NB4 (cell line): ENCODE measurements around the gene LRRC4C.

Experiments used
- DNase-seq: peaks from one replicate; pipeline ENCODE4 v3.0.0; 2010; ENCODE audit warnings: low read depth
- H3K4me3 ChIP-seq: one replicate; pipeline ENCODE4 v1.5.1; 2011; ENCODE audit warnings: mild to moderate bottlenecking, low read depth, low read length, moderate library complexity
- CTCF ChIP-seq: IDR thresholded peaks from one replicate; pipeline ENCODE4 v1.5.1; 2012; ENCODE audit warnings: low read depth, low read length
- MYC ChIP-seq: IDR thresholded peaks from 2 replicates; pipeline ENCODE4 v1.6.1; 2011; ENCODE audit warnings: low read depth, low read length
- POLR2A ChIP-seq: IDR thresholded peaks from 2 replicates; pipeline ENCODE4 v1.6.1; 2011; ENCODE audit warnings: mild to moderate bottlenecking; ENCODE audit not compliant: insufficient read length; ENCODE audit errors: extremely low read depth
- TF ChIP-seq, protein P1 (sequence below): IDR thresholded peaks from 2 replicates; pipeline ENCODE4 v1.6.1; 2011; ENCODE audit warnings: low read depth, low read length

Gene LRRC4C

GRCh38 chr11:41414771-41415440, 44.5 kb downstream of the LRRC4C start:
- no peak for DNase-seq
- no peak overlapping the region for H3K4me3 ChIP-seq
- no peak for TF ChIP-seq CTCF
- no peak for TF ChIP-seq MYC
- TF ChIP-seq, protein P1, sequence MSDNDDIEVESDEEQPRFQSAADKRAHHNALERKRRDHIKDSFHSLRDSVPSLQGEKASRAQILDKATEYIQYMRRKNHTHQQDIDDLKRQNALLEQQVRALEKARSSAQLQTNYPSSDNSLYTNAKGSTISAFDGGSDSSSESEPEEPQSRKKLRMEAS = no peak
- TF ChIP-seq POLR2A = no peak

- DNase-seq = no peak
- TF ChIP-seq, protein P1 = no peak
- TF ChIP-seq MYC (no peak), CTCF (no peak), POLR2A (no peak)
Measured at GRCh38 chr11:41413843-41414242, 45.6 kb downstream of the LRRC4C start.

GRCh38 chr11:41405812-41406211, 53.6 kb downstream of the LRRC4C start:
- no peak for TF ChIP-seq MYC
- TF ChIP-seq POLR2A = no peak
- no peak overlapping the region for H3K4me3 ChIP-seq
- DNase-seq = no peak

More at GRCh38 chr11:41413843-41414242, 45.6 kb downstream of the LRRC4C start:
- H3K4me3 ChIP-seq = no peak overlapping the region

GRCh38 chr11:41404109-41404508, 55.3 kb downstream of the LRRC4C start:
- DNase-seq = no peak
- TF ChIP-seq CTCF (no peak), POLR2A (no peak), MYC (no peak)
- TF ChIP-seq, protein P1 = no peak
- H3K4me3 ChIP-seq = no peak overlapping the region

- H3K4me3 ChIP-seq = no peak overlapping the region
- TF ChIP-seq MYC (no peak), CTCF (no peak), POLR2A (no peak)
- TF ChIP-seq, protein P1 = no peak
- no peak for DNase-seq
Measured at GRCh38 chr11:41403458-41403857, 56.0 kb downstream of the LRRC4C start.

DNA sequence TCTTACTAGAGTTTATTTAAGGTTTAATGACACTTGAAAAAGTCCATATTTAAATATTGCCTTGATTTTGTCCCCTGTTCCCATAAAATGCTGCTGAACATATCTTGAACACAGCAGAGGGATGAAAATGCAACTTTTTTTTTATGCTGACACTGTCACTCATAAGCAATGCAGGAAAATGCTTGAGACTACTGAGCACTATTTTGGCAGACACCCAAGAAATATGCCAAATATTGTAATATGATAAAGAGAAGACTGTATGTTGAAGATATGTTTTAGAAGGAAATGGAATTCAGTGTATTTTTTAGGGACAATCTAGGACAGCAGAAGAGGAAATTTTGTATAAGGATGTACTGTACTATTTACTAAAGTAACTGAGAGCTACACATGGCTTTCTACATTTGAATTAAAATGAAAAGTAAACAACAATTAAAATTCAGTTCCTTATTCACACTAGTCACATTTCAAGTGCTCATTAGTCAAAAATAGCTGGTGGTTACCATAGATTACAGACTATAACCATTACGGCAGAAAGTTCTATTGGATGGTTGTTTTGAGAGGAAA, 58.6 kb downstream of the LRRC4C start:
- TF ChIP-seq CTCF (no peak), MYC (no peak), POLR2A (no peak)
- TF ChIP-seq, protein P1 = no peak
- no peak overlapping the region for H3K4me3 ChIP-seq
- DNase-seq = no peak
